GM21367 (cell line): Measurements from ENCODE around the gene AXIN1.
A peak's percentile ranks its signal among the peaks of the same experiment; 100 is the strongest.
"Not testable (repeated sequence)": the region's sequence is repeated elsewhere in the genome, so short reads cannot be mapped to it uniquely, and the experiment has no call there.

ENCODE experiments used
- ATAC-seq: cut with Tn5 transposase; IDR thresholded peaks from one replicate; pipeline ENCODE4 v1.9.1; 2021; ENCODE audit not compliant: unreplicated experiment

AXIN1 gene

GRCh38 chr16:352547-353403 is at the start of gene AXIN1:
TSS of gene AXIN1 (minus strand) at chr16:352723. CDS start at chr16:347025, 5,698 bp downstream.
- ATAC-seq = peak; percentile 43

- ATAC-seq = no peak
These were observed 49.2 kb upstream of the AXIN1 start, which contains the start of gene DECR2 for GRCh38 chr16:401468-402348. TSS of gene DECR2 (plus strand) at chr16:401885. CDS start at chr16:401964, 79 bp downstream.

- no peak for ATAC-seq
These were observed 47.6 kb upstream of the AXIN1 start for GRCh38 chr16:400061-400591.

- no peak for ATAC-seq
These were observed 47.0 kb upstream of the AXIN1 start for GRCh38 chr16:399340-400019.

GRCh38 chr16:398561-399339 is 46.2 kb upstream of the AXIN1 start:
- no peak for ATAC-seq

GRCh38 chr16:397736-398332 is 45.3 kb upstream of the AXIN1 start:
- ATAC-seq = no peak

- ATAC-seq = no peak
These were observed 44.7 kb upstream of the AXIN1 start, which contains the start of gene NME4 for GRCh38 chr16:397135-397661. TSS of gene NME4 (plus strand) at chr16:397199. CDS start at chr16:397223, 24 bp downstream.

- ATAC-seq = no peak
These were observed 44.1 kb upstream of the AXIN1 start for GRCh38 chr16:396605-397004.

GRCh38 chr16:396199-396598 is 43.7 kb upstream of the AXIN1 start:
- ATAC-seq = no peak

- no peak for ATAC-seq
These were observed 40.0 kb upstream of the AXIN1 start for GRCh38 chr16:392450-393030.

GRCh38 chr16:391885-392335 is 39.4 kb upstream of the AXIN1 start:
- ATAC-seq = no peak

GRCh38 chr16:389352-389751 is 36.8 kb upstream of the AXIN1 start:
- ATAC-seq = no peak

GRCh38 chr16:387761-388666 is 35.5 kb upstream of the AXIN1 start:
- not testable (repeated sequence) for ATAC-seq

GRCh38 chr16:386641-387156 is 34.2 kb upstream of the AXIN1 start:
- ATAC-seq = no peak

- ATAC-seq = no peak
These were observed 31.0 kb upstream of the AXIN1 start for GRCh38 chr16:383326-384051.

GRCh38 chr16:381789-382717 is 29.5 kb upstream of the AXIN1 start, which contains the start of gene PGAP6:
TSS of gene PGAP6 (minus strand) at chr16:381978. CDS start at chr16:381821, 157 bp downstream.
- ATAC-seq = peak; percentile 39
